B cell (primary cell): ENCODE results near the gene NDUFA12.

Source experiments
- CTCF ChIP-seq: fragments of 200-600 bp; IDR thresholded peaks from one replicate; pipeline ENCODE4 v1.8.0; 2022; ENCODE audit warnings: antibody characterized with exemption, mild to moderate bottlenecking
- EZH2 ChIP-seq: IDR thresholded peaks from 2 replicates; pipeline ENCODE4 v1.6.1; 2012; ENCODE audit warnings: borderline replicate concordance, low read depth, mild to moderate bottlenecking, moderate library complexity, low read length; ENCODE audit not compliant: insufficient read depth, poor library complexity, severe bottlenecking

GRCh38 chr12:94980577-94980976, 22.9 kb downstream of the NDUFA12 start:
- no peak for TF ChIP-seq CTCF
- TF ChIP-seq EZH2: no peak
